ENCODE measurements around the gene TMEM179B.

DNA sequence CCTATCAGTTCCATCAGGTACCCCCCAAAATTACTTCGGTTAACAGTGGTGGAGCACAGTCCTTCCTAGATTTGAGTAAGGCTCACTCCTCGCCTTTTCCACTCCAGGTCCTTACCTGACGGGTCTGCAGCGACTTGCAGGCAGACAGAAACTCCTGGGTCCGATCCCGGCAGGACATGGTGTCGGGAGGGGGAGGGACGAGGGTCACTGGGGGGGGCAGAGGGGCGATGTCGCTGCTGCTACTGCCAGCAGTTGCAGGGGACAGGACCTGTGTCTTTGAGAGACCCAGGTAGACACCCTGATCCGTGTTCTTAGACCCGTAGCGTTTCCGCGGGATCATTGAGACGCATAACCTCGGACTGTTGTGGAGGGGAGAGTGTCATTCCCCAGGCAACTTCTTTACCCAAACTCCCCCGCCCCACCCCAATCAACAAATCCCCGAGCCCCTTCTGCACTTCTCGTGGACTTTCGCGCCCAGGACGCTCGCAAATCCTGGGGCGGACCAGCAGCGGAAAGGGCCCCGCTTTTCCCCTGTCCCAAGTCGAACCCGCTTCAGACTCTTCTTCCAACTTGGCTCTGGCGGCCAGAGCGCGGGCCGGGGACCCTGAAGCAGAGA is 43.8 kb downstream of the TMEM179B start:
- TF ChIP-seq, protein P1, sequence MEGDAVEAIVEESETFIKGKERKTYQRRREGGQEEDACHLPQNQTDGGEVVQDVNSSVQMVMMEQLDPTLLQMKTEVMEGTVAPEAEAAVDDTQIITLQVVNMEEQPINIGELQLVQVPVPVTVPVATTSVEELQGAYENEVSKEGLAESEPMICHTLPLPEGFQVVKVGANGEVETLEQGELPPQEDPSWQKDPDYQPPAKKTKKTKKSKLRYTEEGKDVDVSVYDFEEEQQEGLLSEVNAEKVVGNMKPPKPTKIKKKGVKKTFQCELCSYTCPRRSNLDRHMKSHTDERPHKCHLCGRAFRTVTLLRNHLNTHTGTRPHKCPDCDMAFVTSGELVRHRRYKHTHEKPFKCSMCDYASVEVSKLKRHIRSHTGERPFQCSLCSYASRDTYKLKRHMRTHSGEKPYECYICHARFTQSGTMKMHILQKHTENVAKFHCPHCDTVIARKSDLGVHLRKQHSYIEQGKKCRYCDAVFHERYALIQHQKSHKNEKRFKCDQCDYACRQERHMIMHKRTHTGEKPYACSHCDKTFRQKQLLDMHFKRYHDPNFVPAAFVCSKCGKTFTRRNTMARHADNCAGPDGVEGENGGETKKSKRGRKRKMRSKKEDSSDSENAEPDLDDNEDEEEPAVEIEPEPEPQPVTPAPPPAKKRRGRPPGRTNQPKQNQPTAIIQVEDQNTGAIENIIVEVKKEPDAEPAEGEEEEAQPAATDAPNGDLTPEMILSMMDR (IDR thresholded peaks at IDR 0.05 in 4 of 5, conservative IDR thresholded peaks at IDR 0.05 in 1 of 5), result no peak
- no peak for TF ChIP-seq POLR2A (IDR thresholded peaks at IDR 0.05)

All from gastrocnemius medialis (tissue), 4 donors.